Progenitor cell of endocrine pancreas (in vitro differentiated cells): ENCODE data around the gene DOCK8. TPM values are rescaled to one million over a fixed set of nuclear protein-coding genes. Genes with fewer than 3 reads are reported as not detected.

Experiments
- DNase-seq: peaks from one replicate; pipeline ENCODE4 v3.0.0; 2021; ENCODE audit warnings: low spot score; ENCODE audit not compliant: unreplicated experiment
- H3K27ac Mint-ChIP-seq: 2 replicates; pipeline ENCODE4 v1.8.0; 2021; ENCODE audit warnings: mild to moderate bottlenecking, moderate library complexity, mixed read lengths
- H3K27me3 Mint-ChIP-seq: 2 replicates; pipeline ENCODE4 v1.8.0; 2021; ENCODE audit warnings: mixed read lengths
- H3K36me3 Mint-ChIP-seq: 2 replicates; pipeline ENCODE4 v1.8.0; 2022; ENCODE audit warnings: mixed read lengths; ENCODE audit not compliant: insufficient read depth
- H3K4me1 Mint-ChIP-seq: 2 replicates; pipeline ENCODE4 v1.8.0; 2021; ENCODE audit warnings: low read depth, mixed read lengths
- H3K4me3 Mint-ChIP-seq: 2 replicates; pipeline ENCODE4 v1.8.0; 2021; ENCODE audit warnings: low read depth, mild to moderate bottlenecking, moderate library complexity, mixed read lengths
- H3K9me3 Mint-ChIP-seq: 2 replicates; pipeline ENCODE4 v1.8.0; 2021; ENCODE audit warnings: low read depth, mixed read lengths
- total RNA-seq: library from RNA; stranded (reverse); gene quantifications from 2 replicates; pipeline ENCODE4 v1.2.1, GENCODE V29; 2021
- TF ChIP-seq, protein P1 (sequence below): fragments of 200-600 bp; sonication (generic); IDR thresholded peaks from one replicate; pipeline ENCODE4 v1.5.0; 2021; ENCODE audit warnings: antibody characterized with exemption, mild to moderate bottlenecking; ENCODE audit not compliant: unreplicated experiment

The DOCK8 gene
- total RNA-seq, 1 donor from 2014 or later = 8.3 TPM

- no peaks in the 10 kb centered on the region for H3K36me3 Mint-ChIP-seq
- peaks cover 7% of the 10 kb centered on the region for H3K4me1 Mint-ChIP-seq
- H3K27ac Mint-ChIP-seq = peak overlapping the region; percentile 58
- H3K27me3 Mint-ChIP-seq = no peaks in the 10 kb centered on the region
- no peak overlapping the region for H3K4me3 Mint-ChIP-seq
- DNase-seq = no peak
- no peaks in the 10 kb centered on the region for H3K9me3 Mint-ChIP-seq
- TF ChIP-seq, protein P1, sequence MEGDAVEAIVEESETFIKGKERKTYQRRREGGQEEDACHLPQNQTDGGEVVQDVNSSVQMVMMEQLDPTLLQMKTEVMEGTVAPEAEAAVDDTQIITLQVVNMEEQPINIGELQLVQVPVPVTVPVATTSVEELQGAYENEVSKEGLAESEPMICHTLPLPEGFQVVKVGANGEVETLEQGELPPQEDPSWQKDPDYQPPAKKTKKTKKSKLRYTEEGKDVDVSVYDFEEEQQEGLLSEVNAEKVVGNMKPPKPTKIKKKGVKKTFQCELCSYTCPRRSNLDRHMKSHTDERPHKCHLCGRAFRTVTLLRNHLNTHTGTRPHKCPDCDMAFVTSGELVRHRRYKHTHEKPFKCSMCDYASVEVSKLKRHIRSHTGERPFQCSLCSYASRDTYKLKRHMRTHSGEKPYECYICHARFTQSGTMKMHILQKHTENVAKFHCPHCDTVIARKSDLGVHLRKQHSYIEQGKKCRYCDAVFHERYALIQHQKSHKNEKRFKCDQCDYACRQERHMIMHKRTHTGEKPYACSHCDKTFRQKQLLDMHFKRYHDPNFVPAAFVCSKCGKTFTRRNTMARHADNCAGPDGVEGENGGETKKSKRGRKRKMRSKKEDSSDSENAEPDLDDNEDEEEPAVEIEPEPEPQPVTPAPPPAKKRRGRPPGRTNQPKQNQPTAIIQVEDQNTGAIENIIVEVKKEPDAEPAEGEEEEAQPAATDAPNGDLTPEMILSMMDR = no peak
Observed at GRCh38 chr9:426264-426663, 211.6 kb downstream of the DOCK8 start.

GRCh38 chr9:426976-427375, 212.3 kb downstream of the DOCK8 start:
- no peak overlapping the region for H3K27ac Mint-ChIP-seq
- TF ChIP-seq, protein P1 = no peak
- no peak overlapping the region for H3K4me3 Mint-ChIP-seq
- peaks cover 7% of the 10 kb centered on the region for H3K4me1 Mint-ChIP-seq
- no peak for DNase-seq
- no peaks in the 10 kb centered on the region for H3K36me3 Mint-ChIP-seq
- H3K9me3 Mint-ChIP-seq = no peaks in the 10 kb centered on the region
- no peaks in the 10 kb centered on the region for H3K27me3 Mint-ChIP-seq

- H3K4me3 Mint-ChIP-seq = no peak overlapping the region
- no peak overlapping the region for H3K27ac Mint-ChIP-seq
- TF ChIP-seq, protein P1 = no peak
- no peak for DNase-seq
- no peaks in the 10 kb centered on the region for H3K9me3 Mint-ChIP-seq
- no peaks in the 10 kb centered on the region for H3K36me3 Mint-ChIP-seq
- peaks cover 7% of the 10 kb centered on the region for H3K4me1 Mint-ChIP-seq
- no peaks in the 10 kb centered on the region for H3K27me3 Mint-ChIP-seq
Observed at GRCh38 chr9:431701-432100, 217.0 kb downstream of the DOCK8 start.

DNA sequence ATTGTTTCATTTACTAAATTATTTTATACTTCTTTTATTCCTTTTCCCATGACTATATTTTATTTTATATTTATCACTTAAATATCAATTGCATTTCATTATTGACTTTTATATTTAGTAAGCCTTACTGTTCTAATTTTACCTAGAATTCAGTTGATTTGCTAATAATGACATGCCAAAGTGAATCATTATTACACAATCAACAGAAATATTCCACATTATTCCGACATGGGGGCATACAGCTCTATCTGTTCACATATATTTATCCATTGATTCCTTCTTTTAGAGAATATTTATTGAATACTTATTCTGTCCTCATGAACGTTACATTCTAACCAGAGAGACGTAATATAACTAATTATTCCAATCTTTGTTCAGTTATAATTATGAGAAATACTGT, 221.8 kb downstream of the DOCK8 start:
- H3K27ac Mint-ChIP-seq = no peak overlapping the region

GRCh38 chr9:437066-437465, 222.4 kb downstream of the DOCK8 start:
- Mint-ChIP-seq H3K4me1 (no peaks in the 10 kb centered on the region), H3K4me3 (no peak overlapping the region), H3K27me3 (no peaks in the 10 kb centered on the region), H3K9me3 (no peaks in the 10 kb centered on the region), H3K27ac (no peak overlapping the region), H3K36me3 (no peaks in the 10 kb centered on the region)
- TF ChIP-seq, protein P1 = no peak
- no peak for DNase-seq

More for the DNA sequence above, 221.8 kb downstream of the DOCK8 start:
- no peak overlapping the region for H3K4me3 Mint-ChIP-seq
- no peak for DNase-seq
- H3K4me1 Mint-ChIP-seq = no peaks in the 10 kb centered on the region
- H3K27me3 Mint-ChIP-seq = no peaks in the 10 kb centered on the region
- TF ChIP-seq, protein P1 = no peak
- H3K9me3 Mint-ChIP-seq = no peaks in the 10 kb centered on the region
- no peaks in the 10 kb centered on the region for H3K36me3 Mint-ChIP-seq
